SK-N-SH treated with all-trans-retinoic acid at 6 μM for 48 hours (cell line): ENCODE measurements around the gene GRB2.
A peak's percentile ranks its signal among the peaks of the same experiment; 100 is the strongest.
"Not testable (repeated sequence)": the region's sequence is repeated elsewhere in the genome, so short reads cannot be mapped to it uniquely, and the experiment has no call there.

Experiments
- ATAC-seq: fragments of 200-7000 bp; cut with Tn5 transposase; 3 replicates; pipeline ENCODE4 v1.9.1; 2020; ENCODE audit warnings: mild to moderate bottlenecking, moderate library complexity
- BACH2 ChIP-seq: fragments of 250-450 bp; sonication (Bioruptor Pico); IDR thresholded peaks from 2 replicates; pipeline ENCODE4 v1.9.0; 2021; ENCODE audit warnings: mild to moderate bottlenecking, borderline replicate concordance
- CREB5 ChIP-seq: fragments of 250-450 bp; sonication (Bioruptor Pico); IDR thresholded peaks from 2 replicates; pipeline ENCODE4 v1.5.1; 2020; ENCODE audit warnings: low read depth, mild to moderate bottlenecking, moderate library complexity
- CSDC2 ChIP-seq: fragments of 250-450 bp; sonication (Bioruptor Pico); IDR thresholded peaks from 2 replicates; pipeline ENCODE4 v1.5.0; 2020; ENCODE audit warnings: mild to moderate bottlenecking, moderate library complexity
- CSRNP3 ChIP-seq: fragments of 250-450 bp; sonication (Bioruptor Pico); IDR thresholded peaks from 2 replicates; pipeline ENCODE4 v1.5.1; 2021; ENCODE audit warnings: mild to moderate bottlenecking, moderate library complexity
- ESRRG ChIP-seq: fragments of 250-450 bp; sonication (Bioruptor Pico); IDR thresholded peaks from 2 replicates; pipeline ENCODE4 v1.6.1; 2021; ENCODE audit warnings: mild to moderate bottlenecking
- GLIS3 ChIP-seq: fragments of 250-450 bp; sonication (Bioruptor Pico); IDR thresholded peaks from 2 replicates; pipeline ENCODE4 v1.5.0; 2020; ENCODE audit warnings: mild to moderate bottlenecking, moderate library complexity
- ISL1 ChIP-seq: fragments of 250-450 bp; sonication (Bioruptor Pico); IDR thresholded peaks from 2 replicates; pipeline ENCODE4 v2.1.2; 2022; ENCODE audit warnings: mild to moderate bottlenecking, moderate library complexity
- OSR1 ChIP-seq: fragments of 250-450 bp; sonication (Bioruptor Pico); IDR thresholded peaks from 2 replicates; pipeline ENCODE4 v1.8.0; 2022; ENCODE audit warnings: moderate library complexity, mild to moderate bottlenecking, inconsistent platforms
- POU6F1 ChIP-seq: fragments of 250-450 bp; sonication (Bioruptor Pico); IDR thresholded peaks from 2 replicates; pipeline ENCODE4 v1.8.0; 2021; ENCODE audit warnings: low read depth, mild to moderate bottlenecking, moderate library complexity, borderline replicate concordance
- RARB ChIP-seq: fragments of 250-450 bp; sonication (Bioruptor Pico); IDR thresholded peaks from 2 replicates; pipeline ENCODE4 v1.8.0; 2021; ENCODE audit warnings: mild to moderate bottlenecking, moderate library complexity
- SNAI2 ChIP-seq: fragments of 250-450 bp; sonication (Bioruptor Pico); IDR thresholded peaks from 2 replicates; pipeline ENCODE4 v1.5.0; 2020; ENCODE audit warnings: mild to moderate bottlenecking, moderate library complexity
- TCF4 ChIP-seq: fragments of 250-450 bp; sonication (Bioruptor Pico); IDR thresholded peaks from 2 replicates; pipeline ENCODE4 v1.8.0; 2021; ENCODE audit warnings: mild to moderate bottlenecking, moderate library complexity, borderline replicate concordance
- TOX ChIP-seq: fragments of 250-450 bp; sonication (Bioruptor Pico); IDR thresholded peaks from 2 replicates; pipeline ENCODE4 v1.8.0; 2021; ENCODE audit warnings: mild to moderate bottlenecking, moderate library complexity, borderline replicate concordance
- TSHZ2 ChIP-seq: fragments of 250-450 bp; sonication (Bioruptor Pico); IDR thresholded peaks from 2 replicates; pipeline ENCODE4 v1.5.0; 2020; ENCODE audit warnings: mild to moderate bottlenecking, moderate library complexity
- ZFP3 ChIP-seq: fragments of 250-450 bp; sonication (Bioruptor Pico); IDR thresholded peaks from 2 replicates; pipeline ENCODE4 v1.5.0; 2020; ENCODE audit warnings: mild to moderate bottlenecking, moderate library complexity
- ZFP30 ChIP-seq: fragments of 450-650 bp; formaldehyde crosslinking; IDR thresholded peaks from 2 replicates; pipeline ENCODE4 v1.5.0; 2022; ENCODE audit warnings: mild to moderate bottlenecking, moderate library complexity
- ZNF565 ChIP-seq: fragments of 450-650 bp; formaldehyde crosslinking; conservative IDR thresholded peaks from 2 replicates; pipeline ENCODE4 v1.5.0; 2020; ENCODE audit warnings: low read depth, mild to moderate bottlenecking, moderate library complexity
- ZNF70 ChIP-seq: fragments of 450-650 bp; formaldehyde crosslinking; IDR thresholded peaks from 2 replicates; pipeline ENCODE4 v1.5.0; 2020; ENCODE audit warnings: mild to moderate bottlenecking, moderate library complexity
- ZNF8 ChIP-seq: fragments of 450-650 bp; formaldehyde crosslinking; IDR thresholded peaks from 2 replicates; pipeline ENCODE4 v1.5.0; 2020; ENCODE audit warnings: mild to moderate bottlenecking, moderate library complexity
- TF ChIP-seq, protein P1 (sequence below): fragments of 250-450 bp; sonication (Bioruptor Pico); IDR thresholded peaks from 2 replicates; pipeline ENCODE4 v1.8.0; 2020; ENCODE audit warnings: mild to moderate bottlenecking, moderate library complexity, borderline replicate concordance

The GRB2 gene

DNA sequence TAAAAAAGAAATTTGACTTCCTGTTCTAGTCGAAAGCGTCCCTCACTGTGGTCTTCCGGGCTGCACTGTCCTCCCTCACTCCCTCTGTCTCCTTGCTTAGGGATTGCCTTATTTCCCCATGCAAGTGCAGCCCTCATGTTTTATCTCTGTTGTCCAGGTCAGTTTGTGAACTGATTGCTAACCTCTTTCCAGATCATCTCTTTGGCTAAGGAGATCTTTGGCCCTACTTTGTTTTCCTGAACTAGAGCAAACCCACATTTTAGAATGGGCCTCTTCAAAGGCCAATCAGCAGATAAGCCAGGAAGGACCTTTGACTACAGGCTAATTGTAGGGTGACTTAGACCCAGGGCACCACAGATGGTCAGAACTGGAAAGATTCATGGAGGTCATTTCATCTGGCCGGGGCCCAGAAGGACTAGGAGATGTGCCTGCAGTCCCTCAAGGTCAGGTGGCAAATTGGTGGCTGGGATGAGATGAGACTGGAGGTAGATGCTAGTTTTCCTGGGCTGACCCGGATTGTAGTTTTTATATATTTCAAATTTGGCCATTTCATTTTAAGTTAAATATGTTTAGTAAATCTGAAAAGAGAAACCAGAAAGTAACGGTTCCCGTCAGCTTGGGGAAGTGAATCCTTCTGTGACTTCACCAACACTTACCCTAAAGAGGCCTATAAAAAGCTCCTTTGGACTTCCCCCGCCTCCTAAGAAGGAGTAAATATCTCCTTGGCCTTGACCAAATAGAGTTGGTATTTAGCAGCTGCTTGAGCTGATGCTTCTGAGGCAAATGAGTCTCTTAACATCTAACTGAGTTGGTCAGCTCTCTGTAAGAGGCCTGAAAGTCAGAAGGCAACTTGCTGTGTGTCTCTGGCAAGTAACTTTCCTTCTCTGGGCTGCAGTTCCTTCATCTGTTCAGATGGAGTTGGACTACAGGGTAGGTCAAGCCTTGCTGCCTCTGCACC is 110.0 kb downstream of the GRB2 start:
- no peak for ATAC-seq
- TF ChIP-seq CREB5 (no peak), ZFP30 (CRISPR knock-in tag) (no peak), SNAI2 (CRISPR knock-in tag) (no peak), TSHZ2 (no peak), TCF4 (CRISPR knock-in tag) (no peak), ZNF8 (CRISPR knock-in tag) (no peak), ISL1 (CRISPR knock-in tag) (no peak), OSR1 (no peak), RARB (no peak), ZFP3 (CRISPR knock-in tag) (no peak), ZNF70 (no peak), POU6F1 (CRISPR knock-in tag) (no peak), ZNF565 (no peak), GLIS3 (CRISPR knock-in tag) (no peak), TOX (no peak), ESRRG (no peak), BACH2 (CRISPR knock-in tag) (no peak), CSRNP3 (CRISPR knock-in tag) (no peak), CSDC2 (CRISPR knock-in tag) (no peak)
- TF ChIP-seq, protein P1, sequence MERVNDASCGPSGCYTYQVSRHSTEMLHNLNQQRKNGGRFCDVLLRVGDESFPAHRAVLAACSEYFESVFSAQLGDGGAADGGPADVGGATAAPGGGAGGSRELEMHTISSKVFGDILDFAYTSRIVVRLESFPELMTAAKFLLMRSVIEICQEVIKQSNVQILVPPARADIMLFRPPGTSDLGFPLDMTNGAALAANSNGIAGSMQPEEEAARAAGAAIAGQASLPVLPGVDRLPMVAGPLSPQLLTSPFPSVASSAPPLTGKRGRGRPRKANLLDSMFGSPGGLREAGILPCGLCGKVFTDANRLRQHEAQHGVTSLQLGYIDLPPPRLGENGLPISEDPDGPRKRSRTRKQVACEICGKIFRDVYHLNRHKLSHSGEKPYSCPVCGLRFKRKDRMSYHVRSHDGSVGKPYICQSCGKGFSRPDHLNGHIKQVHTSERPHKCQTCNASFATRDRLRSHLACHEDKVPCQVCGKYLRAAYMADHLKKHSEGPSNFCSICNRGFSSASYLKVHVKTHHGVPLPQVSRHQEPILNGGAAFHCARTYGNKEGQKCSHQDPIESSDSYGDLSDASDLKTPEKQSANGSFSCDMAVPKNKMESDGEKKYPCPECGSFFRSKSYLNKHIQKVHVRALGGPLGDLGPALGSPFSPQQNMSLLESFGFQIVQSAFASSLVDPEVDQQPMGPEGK (CRISPR knock-in tag): no peak

GRCh38 chr17:75292810-75293448 is 112.5 kb downstream of the GRB2 start:
- ATAC-seq: not testable (repeated sequence)

DNA sequence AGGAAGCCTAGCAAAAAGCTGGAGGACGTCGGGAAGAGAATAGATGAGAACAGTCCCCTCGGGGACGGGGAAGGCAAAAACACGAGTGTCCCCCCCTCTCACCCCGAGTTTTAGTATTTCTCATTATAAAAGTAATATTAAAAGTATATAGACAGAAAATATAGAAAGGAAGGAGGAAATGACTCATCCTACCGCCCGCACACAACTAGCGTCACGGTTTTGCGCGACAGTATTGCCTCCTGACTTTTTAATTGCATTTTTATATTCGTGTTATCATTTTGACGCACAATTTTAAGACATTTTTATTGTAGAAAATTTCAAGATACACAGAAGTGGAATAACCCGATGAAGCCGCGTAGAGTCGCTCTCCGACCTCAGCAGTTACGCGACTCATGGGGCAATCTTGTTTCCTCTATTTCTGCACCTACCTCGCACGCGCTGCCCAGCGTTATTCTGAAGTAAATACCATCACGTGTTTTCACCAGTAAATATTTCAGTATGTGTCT is 115.6 kb downstream of the GRB2 start:
- ATAC-seq: peak; percentile 17
- no peak for TF ChIP-seq CSDC2 (CRISPR knock-in tag)
- no peak for TF ChIP-seq RARB
- TF ChIP-seq, protein P1 (CRISPR knock-in tag): no peak
- no peak for TF ChIP-seq BACH2 (CRISPR knock-in tag)
- TF ChIP-seq ZFP3 (CRISPR knock-in tag): no peak
- no peak for TF ChIP-seq ESRRG
- TF ChIP-seq ZNF70: no peak
- no peak for TF ChIP-seq ZNF565
- TF ChIP-seq, all 23 proteins: peak for 0
